Measurements from ENCODE around the gene NFIL3. TPM values are rescaled to one million over a fixed set of nuclear protein-coding genes. Genes with fewer than 3 reads are reported as not detected.

NFIL3 gene
- total RNA-seq, 2 donors from 2014 or later, result 24.6 to 57.8 TPM

DNA sequence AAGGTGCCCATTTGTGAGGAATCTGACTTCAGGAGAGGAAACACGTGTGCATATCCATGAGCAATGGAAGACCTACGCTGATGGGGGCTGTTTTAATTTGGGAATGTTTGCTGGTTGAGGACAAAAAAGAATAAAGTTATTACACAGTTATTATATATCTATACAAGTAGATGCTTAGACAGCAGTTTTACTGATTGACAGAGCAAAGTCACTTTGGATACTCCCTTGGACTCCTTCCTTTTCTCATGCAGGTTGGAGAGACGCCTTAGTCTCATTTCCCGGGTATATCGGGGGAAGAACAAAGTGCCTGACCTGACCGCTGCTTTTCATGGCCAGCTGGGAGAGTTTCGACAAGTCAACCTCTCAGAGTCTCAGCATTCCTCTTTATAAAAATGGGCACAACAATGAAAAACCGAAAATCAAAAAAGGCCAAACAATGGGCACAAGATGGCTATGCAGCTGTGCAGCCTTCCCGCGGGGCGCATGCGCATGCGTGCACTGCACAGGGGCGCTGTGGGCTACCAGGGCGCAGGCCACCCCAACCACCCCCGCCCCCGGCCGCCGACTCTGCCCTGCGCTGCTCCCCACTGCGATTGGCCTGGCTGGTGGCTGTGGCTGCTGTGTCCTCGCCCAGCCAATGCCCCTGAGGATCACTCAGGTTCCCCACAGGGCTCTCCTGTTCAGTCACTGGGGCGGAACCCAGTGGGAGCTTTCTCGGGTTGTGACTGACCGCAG lies 18.1 kb downstream of the NFIL3 start:
- TF ChIP-seq, protein P1, sequence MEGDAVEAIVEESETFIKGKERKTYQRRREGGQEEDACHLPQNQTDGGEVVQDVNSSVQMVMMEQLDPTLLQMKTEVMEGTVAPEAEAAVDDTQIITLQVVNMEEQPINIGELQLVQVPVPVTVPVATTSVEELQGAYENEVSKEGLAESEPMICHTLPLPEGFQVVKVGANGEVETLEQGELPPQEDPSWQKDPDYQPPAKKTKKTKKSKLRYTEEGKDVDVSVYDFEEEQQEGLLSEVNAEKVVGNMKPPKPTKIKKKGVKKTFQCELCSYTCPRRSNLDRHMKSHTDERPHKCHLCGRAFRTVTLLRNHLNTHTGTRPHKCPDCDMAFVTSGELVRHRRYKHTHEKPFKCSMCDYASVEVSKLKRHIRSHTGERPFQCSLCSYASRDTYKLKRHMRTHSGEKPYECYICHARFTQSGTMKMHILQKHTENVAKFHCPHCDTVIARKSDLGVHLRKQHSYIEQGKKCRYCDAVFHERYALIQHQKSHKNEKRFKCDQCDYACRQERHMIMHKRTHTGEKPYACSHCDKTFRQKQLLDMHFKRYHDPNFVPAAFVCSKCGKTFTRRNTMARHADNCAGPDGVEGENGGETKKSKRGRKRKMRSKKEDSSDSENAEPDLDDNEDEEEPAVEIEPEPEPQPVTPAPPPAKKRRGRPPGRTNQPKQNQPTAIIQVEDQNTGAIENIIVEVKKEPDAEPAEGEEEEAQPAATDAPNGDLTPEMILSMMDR (IDR thresholded peaks at IDR 0.05), result no peak
- Histone ChIP-seq H3K9me3 (no peaks in the 10 kb centered on the region), H3K36me3 (peaks cover 26% of the 10 kb centered on the region), H3K27ac (no peak overlapping the region), H3K27me3 (replicated peaks; ENCODE audit: insufficient read depth) (no peaks in the 10 kb centered on the region), H3K4me3 (no peak overlapping the region), H3K4me1 (ENCODE audit: control insufficient read depth in 1 of 2, low read depth in 2 of 2) (no peaks in the 10 kb centered on the region)
- DNase-seq (ENCODE audit: low spot score), result no peak
- no peak for ATAC-seq (ENCODE audit: insufficient number of reproducible peaks, low FRiP score, low read depth)

DNA sequence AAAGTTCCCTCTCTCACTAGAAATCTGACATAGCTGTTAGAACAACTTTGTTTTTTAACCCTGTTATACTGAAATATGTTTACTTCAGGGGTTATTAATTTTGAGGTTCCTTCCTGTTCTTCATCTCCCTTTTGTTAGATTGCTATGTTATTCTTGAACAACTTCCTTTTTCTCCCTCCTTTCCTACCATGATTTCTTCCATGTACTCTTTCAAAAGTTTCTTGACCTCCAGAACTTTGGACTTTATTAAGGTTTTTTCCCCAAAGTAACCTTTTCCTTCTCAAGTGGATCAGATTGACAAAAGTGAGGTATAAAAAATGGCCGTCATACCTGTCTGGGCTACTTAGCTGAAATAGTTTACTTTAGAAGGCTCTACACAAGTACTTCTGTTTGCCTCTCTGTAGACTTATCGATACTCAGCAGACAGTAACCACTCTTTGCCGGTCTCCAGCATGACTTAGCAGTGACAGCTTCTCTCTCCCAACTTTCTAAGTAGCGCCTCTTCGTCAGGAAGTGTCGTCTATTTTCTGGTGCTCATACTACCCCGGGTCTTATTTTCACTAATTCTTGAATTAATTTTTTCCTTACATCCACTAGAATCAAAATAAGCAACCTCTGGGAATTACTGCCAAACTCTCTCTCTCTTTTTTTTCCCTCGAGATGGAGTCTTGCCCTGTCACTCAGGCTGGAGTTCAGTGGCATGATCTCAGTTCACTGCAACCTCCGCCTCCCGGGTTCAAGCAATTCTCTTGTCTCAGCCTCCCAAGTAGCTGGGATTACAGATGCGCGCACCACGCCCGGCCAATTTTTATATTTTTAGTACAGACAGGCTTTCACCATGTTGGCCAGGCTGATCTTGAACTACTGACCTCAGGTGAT lies 19.7 kb downstream of the NFIL3 start:
- Histone ChIP-seq H3K36me3 (peaks cover 10% of the 10 kb centered on the region), H3K27me3 (replicated peaks; ENCODE audit: insufficient read depth) (no peaks in the 10 kb centered on the region), H3K4me1 (ENCODE audit: control insufficient read depth in 1 of 2, low read depth in 2 of 2) (no peaks in the 10 kb centered on the region), H3K9me3 (no peaks in the 10 kb centered on the region), H3K27ac (no peak overlapping the region), H3K4me3 (no peak overlapping the region)
- TF ChIP-seq, protein P1 (IDR thresholded peaks at IDR 0.05), result no peak
- DNase-seq (ENCODE audit: low spot score), result no peak
- ATAC-seq (ENCODE audit: insufficient number of reproducible peaks, low FRiP score, low read depth), result no peak

DNA sequence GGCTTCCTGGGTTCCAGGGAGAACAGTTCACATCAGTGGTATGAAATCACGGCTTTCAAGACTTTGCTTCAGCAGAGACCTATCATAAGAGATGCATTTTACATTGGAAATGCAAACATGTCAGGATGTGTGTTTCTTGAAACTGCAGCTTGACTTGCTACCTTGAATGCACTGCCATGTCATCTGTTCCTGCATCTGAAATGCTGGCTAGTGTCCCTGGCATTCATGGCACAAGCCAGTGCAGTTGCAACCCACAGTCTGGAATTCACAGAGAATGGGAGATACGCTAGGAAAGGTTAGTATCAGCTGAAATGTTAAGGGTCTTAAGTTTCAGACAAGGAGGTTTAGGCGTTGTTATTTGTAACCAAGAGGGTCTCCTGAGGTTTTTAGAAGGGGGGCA lies 24.7 kb downstream of the NFIL3 start:
- Histone ChIP-seq H3K9me3 (no peaks in the 10 kb centered on the region), H3K4me1 (ENCODE audit: control insufficient read depth in 1 of 2, low read depth in 2 of 2) (no peaks in the 10 kb centered on the region), H3K36me3 (no peaks in the 10 kb centered on the region), H3K27ac (no peak overlapping the region), H3K4me3 (no peak overlapping the region), H3K27me3 (replicated peaks; ENCODE audit: insufficient read depth) (no peaks in the 10 kb centered on the region)
- TF ChIP-seq, protein P1 (IDR thresholded peaks at IDR 0.05), result no peak
- DNase-seq (ENCODE audit: low spot score), result no peak
- no peak for ATAC-seq (ENCODE audit: insufficient number of reproducible peaks, low FRiP score, low read depth)

DNA sequence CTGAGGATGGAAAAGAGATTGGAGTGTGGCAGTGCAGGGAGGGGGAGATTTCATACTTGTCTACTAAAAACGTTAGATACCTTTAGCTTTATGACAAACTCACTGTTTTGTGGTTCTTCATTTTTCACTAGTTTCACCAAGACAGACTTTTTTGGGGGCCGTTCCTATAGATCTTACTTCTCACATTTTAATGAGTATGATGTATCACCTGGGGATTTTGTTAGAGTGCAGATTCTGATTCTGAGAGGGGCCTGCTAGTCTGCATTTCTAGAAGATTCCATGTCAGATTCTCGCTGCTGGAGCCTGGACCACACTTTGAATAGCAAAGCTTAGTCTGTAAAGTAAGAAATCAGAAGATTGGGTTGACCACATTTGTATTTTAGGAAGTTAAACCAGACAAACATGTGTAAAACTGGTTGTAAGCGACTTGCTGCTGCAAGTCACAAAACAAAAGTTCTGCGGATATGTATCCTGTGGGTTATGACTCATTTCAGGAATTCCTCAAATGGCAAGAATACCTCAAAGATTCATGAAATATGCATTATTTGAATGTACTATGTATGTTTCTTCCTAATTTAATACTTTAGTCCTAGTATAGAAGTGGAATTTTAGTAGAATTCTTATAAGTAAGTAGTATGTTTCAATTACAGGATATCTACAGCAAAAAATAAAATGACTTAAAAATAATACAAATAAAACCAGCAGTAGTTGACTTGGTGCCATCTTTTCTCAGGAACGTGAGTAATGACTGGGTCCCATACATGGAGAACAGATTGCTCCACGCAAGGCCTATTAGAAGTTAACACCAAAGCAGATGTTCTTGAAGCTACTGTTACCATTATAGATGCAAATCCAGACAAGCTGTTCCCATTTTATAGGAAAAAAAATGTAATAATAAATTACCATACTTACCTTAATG lies 27.8 kb downstream of the NFIL3 start:
- no peak overlapping the region for H3K27ac ChIP-seq
- H3K4me1 ChIP-seq (ENCODE audit: control insufficient read depth in 1 of 2, low read depth in 2 of 2), result no peaks in the 10 kb centered on the region
- TF ChIP-seq, protein P1 (IDR thresholded peaks at IDR 0.05), result no peak
- ATAC-seq (ENCODE audit: insufficient number of reproducible peaks, low FRiP score, low read depth), result no peak
- no peaks in the 10 kb centered on the region for H3K9me3 ChIP-seq
- H3K27me3 ChIP-seq (replicated peaks; ENCODE audit: insufficient read depth), result no peaks in the 10 kb centered on the region
- no peak overlapping the region for H3K4me3 ChIP-seq
- H3K36me3 ChIP-seq, result no peaks in the 10 kb centered on the region
- DNase-seq (ENCODE audit: low spot score), result no peak

Data from thoracic aorta (tissue), 2 donors.